PFSK-1 (cell line): Measurements from ENCODE around the gene SPEF1.

Experiments
- FOXP2 ChIP-seq: optimal IDR thresholded peaks from 2 replicates; pipeline ENCODE3; 2011; ENCODE audit warnings: borderline replicate concordance, control low read depth, inconsistent platforms; ENCODE audit not compliant: insufficient read depth; ENCODE audit errors: extremely low read length, extremely low read depth
- POLR2AphosphoS5 ChIP-seq: IDR thresholded peaks from 2 replicates; pipeline ENCODE4 v1.6.1; 2012; ENCODE audit warnings: low read depth, mild to moderate bottlenecking, control low read depth, low read length, moderate library complexity
- REST ChIP-seq, 2 experiments: IDR thresholded peaks; 2 replicates each; pipeline versions ENCODE4 v1.6.1 to v1.8.0; 2011 to 2012; ENCODE audit warnings: low read depth in 2 of 2, low read length in 2 of 2, control low read depth in 1 of 2, inconsistent platforms in 1 of 2, mild to moderate bottlenecking in 1 of 2, moderate library complexity in 1 of 2; ENCODE audit not compliant: insufficient read depth in 1 of 2
- SIN3A ChIP-seq: IDR thresholded peaks from 2 replicates; pipeline ENCODE4 v1.6.1; 2012; ENCODE audit warnings: mild to moderate bottlenecking, low read length, moderate library complexity, borderline replicate concordance; ENCODE audit not compliant: insufficient read depth
- TAF1 ChIP-seq: IDR thresholded peaks from 2 replicates; pipeline ENCODE4 v1.6.1; 2012; ENCODE audit warnings: low read length, control low read depth, borderline replicate concordance; ENCODE audit not compliant: insufficient read depth

SPEF1 gene

DNA sequence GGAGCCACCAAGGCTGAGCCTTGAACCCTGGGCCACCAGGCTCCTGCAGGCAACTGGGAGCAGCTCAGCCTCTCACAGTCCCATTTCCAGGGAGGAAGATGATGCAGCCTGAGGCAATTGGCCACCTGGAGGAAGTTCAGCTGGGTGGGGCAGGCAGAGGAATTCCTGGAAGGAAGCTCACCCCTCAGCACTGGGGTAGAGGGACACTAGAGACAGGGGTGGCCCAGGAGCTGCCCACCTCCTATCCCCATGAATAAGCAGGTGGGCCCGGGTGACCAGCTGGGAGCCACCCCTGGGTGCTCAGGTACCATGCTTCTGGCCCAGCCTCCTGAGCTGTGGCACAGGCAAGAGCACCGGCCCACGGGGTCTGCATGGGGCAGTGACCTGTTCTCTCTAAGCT, 52.4 kb downstream of the SPEF1 start:
- no peak for TF ChIP-seq SIN3A
- no peak for TF ChIP-seq POLR2AphosphoS5
- TF ChIP-seq TAF1 = no peak
- TF ChIP-seq REST (IDR thresholded peaks at IDR 0.05; ENCODE audit: insufficient read depth in 1 of 2, low read depth in 2 of 2, low read length in 2 of 2) = no peak
- no peak for TF ChIP-seq FOXP2

DNA sequence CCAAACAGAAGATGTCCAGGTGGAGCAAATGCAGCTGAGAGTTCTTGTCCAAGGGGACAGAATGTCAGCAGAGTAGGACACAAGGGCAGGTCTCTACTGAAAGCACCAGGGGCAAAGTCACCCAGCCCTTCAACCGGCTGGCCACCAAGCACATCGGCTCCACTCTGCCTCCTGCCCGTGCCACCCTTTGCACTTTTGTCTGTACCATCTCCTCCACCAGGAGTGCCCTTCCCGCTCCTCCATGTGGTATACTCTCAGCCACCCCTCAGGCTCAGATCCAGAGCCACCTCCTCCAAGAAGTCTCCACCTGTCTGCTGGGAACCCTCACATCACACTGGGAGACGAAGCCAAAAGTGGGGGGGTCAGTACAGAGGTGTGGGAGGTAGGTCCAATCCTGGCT, 52.9 kb downstream of the SPEF1 start:
- TF ChIP-seq POLR2AphosphoS5 = no peak
- no peak for TF ChIP-seq FOXP2
- TF ChIP-seq SIN3A = no peak
- TF ChIP-seq REST (IDR thresholded peaks at IDR 0.05; ENCODE audit: insufficient read depth in 1 of 2, low read depth in 2 of 2, low read length in 2 of 2) = no peak
- no peak for TF ChIP-seq TAF1
